IMR-90 (cell line): ENCODE data around the gene CLEC4G. TPM values are rescaled to one million over a fixed set of nuclear protein-coding genes. Genes with fewer than 3 reads are reported as not detected.

ENCODE experiments used
- ATAC-seq: fragments of 200-7000 bp; cut with Tn5 transposase; 2 replicates; pipeline ENCODE4 v1.9.1; 2020; ENCODE audit warnings: low read depth, mild to moderate bottlenecking, moderate library complexity
- BruUV-seq: library from RNA; stranded (reverse); fragments of 400-500 nt; replicated peaks from 2 replicates; lab custom pipeline; 2021; lab: Mats Ljungman, UMichigan
- CTCF ChIA-PET: fragments of 300-600 bp; formaldehyde crosslinking; extraction: SDS; loops from one replicate; lab custom pipeline; 2021; ENCODE audit warnings: antibody characterized with exemption; lab: Yijun Ruan, JAX
- POLR2A ChIA-PET: fragments of 300-600 bp; sonication (Branson Sonifier 250); formaldehyde crosslinking; loops from one replicate; lab custom pipeline; 2022; ENCODE audit warnings: antibody characterized with exemption; ENCODE audit not compliant: unreplicated experiment; lab: Charles Lee
- DNase-seq: peaks from one replicate; pipeline ENCODE4 v3.0.0; 2013
- H2AFZ ChIP-seq: replicated peaks from 2 replicates; pipeline ENCODE3; 2013; ENCODE audit warnings: low read length, mild to moderate bottlenecking; ENCODE audit not compliant: poor library complexity
- H2AK5ac ChIP-seq: 2 replicates; pipeline ENCODE4 v1.6.1; 2013; ENCODE audit warnings: low read depth, low read length, inconsistent platforms
- H2AK9ac ChIP-seq: replicated peaks from 2 replicates; pipeline ENCODE3; 2013; ENCODE audit warnings: mild to moderate bottlenecking, low read depth, low read length, moderate library complexity; ENCODE audit not compliant: poor library complexity
- H2BK120ac ChIP-seq: 2 replicates; pipeline ENCODE4 v1.6.1; 2013; ENCODE audit warnings: low read depth, low read length, inconsistent platforms
- H2BK15ac ChIP-seq: 3 replicates; pipeline ENCODE4 v1.6.1; 2013; ENCODE audit warnings: low read depth, low read length, inconsistent platforms
- H2BK20ac ChIP-seq: 2 replicates; pipeline ENCODE4 v1.6.1; 2013; ENCODE audit warnings: low read depth, mild to moderate bottlenecking, inconsistent platforms, low read length, moderate library complexity
- H2BK5ac ChIP-seq: 2 replicates; pipeline ENCODE4 v1.6.1; 2013; ENCODE audit warnings: mild to moderate bottlenecking, low read depth, low read length, inconsistent platforms; ENCODE audit not compliant: poor library complexity, severe bottlenecking
- H3K14ac ChIP-seq: replicated peaks from 2 replicates; pipeline ENCODE4 v1.6.1; 2013; ENCODE audit warnings: low read depth, low read length, inconsistent platforms
- H3K18ac ChIP-seq: 2 replicates; pipeline ENCODE4 v1.6.1; 2013; ENCODE audit warnings: low read depth, low read length, control low read depth
- H3K23ac ChIP-seq: 2 replicates; pipeline ENCODE4 v1.6.1; 2013; ENCODE audit warnings: low read depth, low read length, inconsistent platforms
- H3K27ac ChIP-seq: 2 replicates; pipeline ENCODE4 v1.5.1; 2013; ENCODE audit warnings: mild to moderate bottlenecking, control low read depth, low read length; ENCODE audit not compliant: insufficient read depth
- H3K27me3 ChIP-seq: 2 replicates; pipeline ENCODE4 v1.6.1; 2013; ENCODE audit warnings: low read length; ENCODE audit not compliant: control insufficient read depth, insufficient read depth
- H3K36me3 ChIP-seq: 2 replicates; pipeline ENCODE4 v1.6.1; 2013; ENCODE audit warnings: low read length, mixed read lengths; ENCODE audit not compliant: control insufficient read depth, insufficient read depth
- H3K4ac ChIP-seq: 2 replicates; pipeline ENCODE4 v1.6.1; 2013; ENCODE audit warnings: low read depth, low read length, inconsistent platforms
- H3K4me1 ChIP-seq: 2 replicates; pipeline ENCODE4 v1.6.1; 2013; ENCODE audit warnings: low read length, mixed read lengths; ENCODE audit not compliant: control insufficient read depth, insufficient read depth
- H3K4me2 ChIP-seq: 2 replicates; pipeline ENCODE4 v1.6.1; 2013; ENCODE audit warnings: low read depth, mild to moderate bottlenecking, control low read depth, low read length, moderate library complexity
- H3K4me3 ChIP-seq: 2 replicates; pipeline ENCODE4 v1.5.1; 2013; ENCODE audit warnings: low read depth, mild to moderate bottlenecking, control low read depth, low read length, moderate library complexity; ENCODE audit not compliant: insufficient read depth
- H3K56ac ChIP-seq: 2 replicates; pipeline ENCODE4 v1.6.1; 2013; ENCODE audit warnings: low read length, inconsistent platforms; ENCODE audit not compliant: insufficient read depth; ENCODE audit errors: extremely low read depth
- H3K79me1 ChIP-seq, 2 experiments: 2 replicates each; pipeline ENCODE4 v1.6.1; 2013; ENCODE audit warnings: low read length in 2 of 2, inconsistent platforms in 1 of 2, low read depth in 1 of 2
- H3K9ac ChIP-seq: 2 replicates; pipeline ENCODE4 v1.6.1; 2013; ENCODE audit warnings: low read depth, low read length, control low read depth
- H3K9me1 ChIP-seq: 2 replicates; pipeline ENCODE4 v1.6.1; 2013; ENCODE audit warnings: low read length, inconsistent platforms; ENCODE audit not compliant: insufficient read depth
- H3K9me3 ChIP-seq: 2 replicates; pipeline ENCODE4 v1.6.1; 2013; ENCODE audit warnings: low read length; ENCODE audit not compliant: control insufficient read depth, insufficient read depth
- H4K20me1 ChIP-seq: 2 replicates; pipeline ENCODE4 v1.6.1; 2013; ENCODE audit warnings: low read length, inconsistent platforms; ENCODE audit not compliant: insufficient read depth
- H4K5ac ChIP-seq: 2 replicates; pipeline ENCODE4 v1.6.1; 2013; ENCODE audit warnings: mild to moderate bottlenecking, low read depth, low read length, control low read depth
- H4K8ac ChIP-seq, 2 experiments: 2 replicates each; pipeline ENCODE4 v1.6.1; 2013; ENCODE audit warnings: low read depth in 2 of 2, low read length in 2 of 2, control low read depth in 1 of 2, inconsistent platforms in 1 of 2
- H4K91ac ChIP-seq: 2 replicates; pipeline ENCODE4 v1.6.1; 2013; ENCODE audit warnings: low read depth, low read length, inconsistent platforms; ENCODE audit not compliant: insufficient read depth
- CEBPB ChIP-seq: IDR thresholded peaks from 2 replicates; pipeline ENCODE4 v1.6.1; 2012; ENCODE audit warnings: low read depth, low read length, improper control_type of control experiment
- CHD1 ChIP-seq: IDR thresholded peaks from 2 replicates; pipeline ENCODE4 v1.6.1; 2012; ENCODE audit warnings: low read depth, low read length, improper control_type of control experiment
- FOS ChIP-seq: fragments of 150-350 bp; IDR thresholded peaks from 2 replicates; pipeline ENCODE4 v1.6.1; 2016; ENCODE audit warnings: low read depth, low read length
- MXI1 ChIP-seq: IDR thresholded peaks from 2 replicates; pipeline ENCODE4 v1.6.1; 2012; ENCODE audit warnings: low read depth, mild to moderate bottlenecking, low read length, moderate library complexity, borderline replicate concordance
- NFE2L2 ChIP-seq: fragments of 150-350 bp; IDR thresholded peaks from 2 replicates; pipeline ENCODE4 v1.6.1; 2016; ENCODE audit warnings: low read depth, mild to moderate bottlenecking, low read length
- POLR2A ChIP-seq: IDR thresholded peaks from 2 replicates; pipeline ENCODE4 v1.6.1; 2012; ENCODE audit warnings: mild to moderate bottlenecking, low read depth, low read length
- RCOR1 ChIP-seq: IDR thresholded peaks from 2 replicates; pipeline ENCODE4 v1.6.1; 2012; ENCODE audit warnings: mild to moderate bottlenecking, low read length, improper control_type of control experiment; ENCODE audit not compliant: insufficient replicate concordance
- RFX5 ChIP-seq: IDR thresholded peaks from 2 replicates; pipeline ENCODE4 v1.8.0; 2012; ENCODE audit warnings: low read depth, mild to moderate bottlenecking, low read length, moderate library complexity
- dilution Hi-C: fragments of 300-500 bp; cut with HindIII; formaldehyde crosslinking; loops from one replicate; pipeline ENCODE4 v1.14.3; 2018; ENCODE audit warnings: low sequenced_read_pairs; ENCODE audit not compliant: unreplicated experiment
- in situ Hi-C: fragments of 300-500 bp; cut with MboI; formaldehyde crosslinking; loops from 3 replicates; pipeline ENCODE4 v1.14.3; 2019; ENCODE audit warnings: low sequenced_read_pairs, inconsistent platforms, mixed read lengths
- intact Hi-C: fragments of 100-400 bp; cut with micrococcal nuclease; formaldehyde crosslinking; loops from 2 replicates; pipeline ENCODE4 v1.10.0; 2022
- polyA plus RNA-seq, 3 experiments: library from polyadenylated mRNA; depleted of rRNA; stranded (reverse); fragments of >200 nt; gene quantifications; 2 replicates each; pipeline ENCODE4 v1.2.3, GENCODE V29; 2012; ENCODE audit warnings: low replicate concordance in 1 of 3
- total RNA-seq: library from RNA; depleted of rRNA; stranded (reverse); fragments of >200 nt; gene quantifications from 2 replicates; pipeline ENCODE4 v1.2.3, GENCODE V29; 2012
- TF ChIP-seq, protein P1 (sequence below): fragments of 150-350 bp; IDR thresholded peaks from 2 replicates; pipeline ENCODE4 v1.6.1; 2016; ENCODE audit warnings: low read depth, mild to moderate bottlenecking, low read length, moderate library complexity, borderline replicate concordance

Gene CLEC4G
- total and polyA plus RNA-seq, 2 of the 4 experiments (the other 2 are of a cell fraction), result not detected

DNA sequence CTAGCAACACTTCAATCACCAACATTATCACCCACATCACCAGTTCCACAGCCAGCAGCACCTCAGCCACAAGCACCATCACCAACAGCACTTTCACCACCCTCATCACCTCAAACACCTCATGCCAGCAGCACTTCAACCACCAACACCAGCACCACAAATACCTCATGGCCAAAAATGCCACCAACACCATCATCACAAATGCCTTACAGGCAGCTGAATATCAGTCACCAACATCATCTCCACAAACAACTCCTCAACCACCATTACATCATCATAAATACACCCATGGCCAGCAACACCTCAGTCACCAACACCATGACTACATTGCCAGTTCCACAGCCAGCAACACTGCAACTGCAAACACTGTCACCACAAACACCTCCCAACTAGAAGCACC, 40.4 kb downstream of the CLEC4G start:
- Histone ChIP-seq H3K9me3 (peaks cover 2% of the 10 kb centered on the region; the same call in 1 of the 2 replicates), H4K8ac (no peak overlapping the region), H3K23ac (no peak overlapping the region), H2AFZ (no peak overlapping the region), H3K4me2 (no peak overlapping the region), H3K14ac (no peak overlapping the region), H3K56ac (no peak overlapping the region), H3K18ac (no peak overlapping the region), H2BK120ac (no peak overlapping the region), H2BK20ac (no peak overlapping the region), H2AK5ac (no peak overlapping the region), H3K27me3 (peaks cover 3% of the 10 kb centered on the region; the same call in 1 of the 2 replicates), H4K5ac (no peak overlapping the region), H4K20me1 (no peaks in the 10 kb centered on the region), H3K4me1 (no peaks in the 10 kb centered on the region), H3K4ac (no peak overlapping the region), H3K4me3 (no peak overlapping the region), H2BK15ac (no peak overlapping the region), H4K91ac (no peak overlapping the region), H3K79me1 (no peaks in the 10 kb centered on the region), H3K9ac (no peak overlapping the region), H3K9me1 (no peaks in the 10 kb centered on the region), H2BK5ac (no peak overlapping the region), H3K36me3 (no peaks in the 10 kb centered on the region), H3K27ac (no peak overlapping the region), H2AK9ac (no peak overlapping the region)
- in situ Hi-C loops, result no loop called here
- no TSS peak for BruUV-seq
- TF ChIP-seq, protein P1, sequence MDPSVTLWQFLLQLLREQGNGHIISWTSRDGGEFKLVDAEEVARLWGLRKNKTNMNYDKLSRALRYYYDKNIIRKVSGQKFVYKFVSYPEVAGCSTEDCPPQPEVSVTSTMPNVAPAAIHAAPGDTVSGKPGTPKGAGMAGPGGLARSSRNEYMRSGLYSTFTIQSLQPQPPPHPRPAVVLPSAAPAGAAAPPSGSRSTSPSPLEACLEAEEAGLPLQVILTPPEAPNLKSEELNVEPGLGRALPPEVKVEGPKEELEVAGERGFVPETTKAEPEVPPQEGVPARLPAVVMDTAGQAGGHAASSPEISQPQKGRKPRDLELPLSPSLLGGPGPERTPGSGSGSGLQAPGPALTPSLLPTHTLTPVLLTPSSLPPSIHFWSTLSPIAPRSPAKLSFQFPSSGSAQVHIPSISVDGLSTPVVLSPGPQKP, result no peak
- TF ChIP-seq RFX5 (no peak), FOS (no peak), CHD1 (no peak), POLR2A (no peak), MXI1 (no peak), NFE2L2 (no peak), RCOR1 (no peak), CEBPB (no peak)
- POLR2A ChIA-PET, result no interaction called here
- DNase-seq, result no peak
- ATAC-seq, result no peak
- CTCF ChIA-PET, result interaction anchor here (0.6 kb wide), 1 partner anchor 874 kb away, joined by 3 read pairs; no protein-coding TSS in a partner anchor
- intact Hi-C loops, result no loop called here
- dilution Hi-C loops, result no loop called here
